Mucosa of rectum (tissue), 2 donors: Measurements from ENCODE around the gene ARHGAP25.

Experiments
- H3K27ac ChIP-seq, 2 donors: one replicate each; pipeline ENCODE4 v1.7.0; 2013; ENCODE audit warnings: inconsistent platforms in 2 of 2, low read depth in 2 of 2, low read length in 2 of 2
- H3K27me3 ChIP-seq, 2 donors: one replicate each; pipeline ENCODE4 v1.7.0; 2013; ENCODE audit warnings: low read length in 2 of 2; ENCODE audit not compliant: control insufficient read depth in 2 of 2, insufficient read depth in 2 of 2
- H3K36me3 ChIP-seq, 2 donors: one replicate each; pipeline ENCODE4 v1.7.0; 2013; ENCODE audit warnings: low read length in 2 of 2; ENCODE audit not compliant: control insufficient read depth in 2 of 2, insufficient read depth in 2 of 2
- H3K4me1 ChIP-seq, 2 donors: one replicate each; pipeline ENCODE4 v1.7.0; 2013; ENCODE audit warnings: low read length in 2 of 2, mild to moderate bottlenecking in 1 of 2; ENCODE audit not compliant: control insufficient read depth in 2 of 2, insufficient read depth in 2 of 2
- H3K4me3 ChIP-seq, 2 donors: one replicate each; pipeline ENCODE4 v1.7.0; 2013; ENCODE audit warnings: low read length in 2 of 2
- H3K9ac ChIP-seq, 2 donors: one replicate each; pipeline ENCODE4 v1.7.0; 2013; ENCODE audit warnings: low read length in 2 of 2, low read depth in 1 of 2, mild to moderate bottlenecking in 1 of 2
- H3K9me3 ChIP-seq, 2 donors: one replicate each; pipeline ENCODE4 v1.7.0; 2013; ENCODE audit warnings: low read length in 2 of 2; ENCODE audit not compliant: control insufficient read depth in 2 of 2
- donor health status: healthy.
- donor health status: Normal muscosa, but diverticular disease.

The ARHGAP25 gene

DNA sequence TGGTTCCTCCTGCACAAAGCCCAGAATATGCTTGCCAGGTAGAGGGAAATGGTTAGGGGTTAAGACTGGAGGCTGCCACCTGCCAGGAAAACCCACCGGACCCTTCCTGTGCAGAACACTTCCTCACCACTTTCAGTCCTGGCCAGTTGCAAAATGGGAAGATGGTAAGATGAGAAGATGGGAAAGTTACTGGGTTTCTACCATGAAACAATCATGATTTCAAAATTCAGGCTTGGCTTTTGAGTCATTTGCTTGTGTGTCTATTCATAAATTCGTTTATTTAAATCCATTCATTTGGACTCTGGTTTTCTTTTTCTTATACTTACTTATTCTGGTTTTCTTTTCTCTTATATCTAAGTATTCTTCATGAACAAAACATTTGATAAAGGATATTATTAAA, 129.4 kb downstream of the ARHGAP25 start:
- Histone ChIP-seq H3K27me3 (no peaks in the 10 kb centered on the region), H3K4me1 (no peaks in the 10 kb centered on the region), H3K9ac (no peak overlapping the region), H3K36me3 (no peaks in the 10 kb centered on the region), H3K27ac (no peak overlapping the region), H3K9me3 (no peaks in the 10 kb centered on the region), H3K4me3 (no peak overlapping the region)

- Histone ChIP-seq H3K4me1 (no peaks in the 10 kb centered on the region), H3K4me3 (no peak overlapping the region), H3K9ac (no peak overlapping the region), H3K27ac (no peak overlapping the region), H3K36me3 (no peaks in the 10 kb centered on the region), H3K9me3 (no peaks in the 10 kb centered on the region), H3K27me3 (no peaks in the 10 kb centered on the region)
These were observed 130.5 kb downstream of the ARHGAP25 start for GRCh38 chr2:68865108-68865507.

GRCh38 chr2:68870215-68870614, 135.6 kb downstream of the ARHGAP25 start:
- Histone ChIP-seq H3K4me3 (no peak overlapping the region), H3K9ac (no peak overlapping the region), H3K4me1 (no peaks in the 10 kb centered on the region), H3K9me3 (no peaks in the 10 kb centered on the region), H3K27ac (no peak overlapping the region), H3K27me3 (no peaks in the 10 kb centered on the region), H3K36me3 (no peaks in the 10 kb centered on the region)

DNA sequence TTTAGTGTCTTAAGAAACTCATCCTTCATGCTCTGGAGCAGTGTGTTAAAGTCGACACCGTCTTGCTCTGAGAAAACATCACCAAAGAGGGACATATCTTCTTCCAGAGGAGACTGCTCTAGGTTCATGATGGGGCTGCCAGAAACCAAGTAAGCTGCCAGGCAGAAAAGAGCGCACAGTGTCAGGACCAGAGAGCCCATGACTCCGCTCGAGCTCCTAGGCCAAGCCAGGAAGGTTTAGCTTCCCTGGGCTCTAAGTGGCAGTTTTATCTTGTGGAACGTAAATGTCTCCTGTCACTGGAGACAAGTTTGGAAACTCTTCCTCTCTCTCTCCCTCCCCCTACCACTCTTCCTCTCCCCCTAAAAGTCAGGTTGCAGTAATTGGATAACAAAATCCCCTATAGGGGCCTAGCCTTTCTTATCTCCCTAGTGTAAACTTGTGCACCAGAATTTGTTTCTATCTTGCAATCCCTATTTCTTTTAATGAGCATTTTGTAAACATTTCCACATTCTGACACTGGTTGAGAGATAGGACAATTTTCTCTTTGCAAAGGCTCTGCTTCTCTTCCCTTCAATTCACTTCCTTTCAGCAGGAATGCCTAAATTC, 136.7 kb downstream of the ARHGAP25 start, which contains the start of gene BMP10:
BMP10 (minus strand) TSS at position 239 of the 606 bp plus-strand sequence; CDS start at position 200, 39 bp downstream.
- H3K27me3 ChIP-seq: no peaks in the 10 kb centered on the region

More for the DNA sequence above, 136.7 kb downstream of the ARHGAP25 start, which contains the start of gene BMP10:
- no peak within 1 kb of the TSS for H3K4me3 ChIP-seq
- no peaks in the 10 kb centered on the region for H3K9me3 ChIP-seq
- no peak within 1 kb of the TSS for H3K27ac ChIP-seq
- H3K36me3 ChIP-seq: no peaks in the 10 kb centered on the region
- H3K9ac ChIP-seq: no peak within 1 kb of the TSS
- H3K4me1 ChIP-seq: no peaks in the 10 kb centered on the region
